Tibial artery (tissue), 4 donors: ENCODE data around the gene CDX1.

ENCODE experiments used
- DNase-seq, 2 donors: peaks; one replicate each; pipeline ENCODE4 v3.0.0-alpha.2; 2019
- H3K27ac ChIP-seq, 2 donors: fragments of 200-600 bp; sonication (generic) in 1 of 2; 1 replicate in 1 of 2; 2 replicates in 1 of 2; pipeline ENCODE4 v1.5.1; 2018 to 2019; ENCODE audit warnings: mild to moderate bottlenecking in 1 of 2
- H3K27me3 ChIP-seq, 2 donors: fragments of 200-600 bp; sonication (generic) in 1 of 2; one replicate each; pipeline versions ENCODE4 v1.5.1 to v1.6.0; 2016 to 2019
- H3K36me3 ChIP-seq, 3 donors: fragments of 200-600 bp; sonication (generic) in 2 of 3; one replicate each; pipeline ENCODE4 v1.5.1; 2016 to 2019; ENCODE audit warnings: mild to moderate bottlenecking in 2 of 3
- H3K4me1 ChIP-seq, 4 donors: fragments of 200-600 bp; sonication (generic) in 2 of 4; 1 replicate in 3 of 4; 2 replicates in 1 of 4; pipeline ENCODE4 v1.5.1; 2016 to 2019
- H3K4me3 ChIP-seq, 2 donors: fragments of 200-600 bp; sonication (generic) in 1 of 2; 1 replicate in 1 of 2; 2 replicates in 1 of 2; pipeline ENCODE4 v1.5.1; 2018 to 2019; ENCODE audit warnings: mild to moderate bottlenecking in 2 of 2
- H3K9me3 ChIP-seq, 3 donors: fragments of 200-600 bp; sonication (generic) in 1 of 3; one replicate each; pipeline ENCODE4 v1.5.1; 2016 to 2019
- intact Hi-C: fragments of 100-400 bp; cut with DNase I; formaldehyde crosslinking; loops from one replicate; pipeline ENCODE4 v1.15.0; 2023; ENCODE audit warnings: low total_unique reads
- TF ChIP-seq, protein P1 (sequence below), 2 experiments: fragments of 200-600 bp in 1 of 2; fragments of 450-650 bp in 1 of 2; IDR thresholded peaks; one replicate each; pipeline ENCODE4 v1.5.1; 2017 to 2019; ENCODE audit warnings: antibody characterized with exemption in 2 of 2, mild to moderate bottlenecking in 1 of 2, moderate library complexity in 1 of 2

CDX1 gene

DNA sequence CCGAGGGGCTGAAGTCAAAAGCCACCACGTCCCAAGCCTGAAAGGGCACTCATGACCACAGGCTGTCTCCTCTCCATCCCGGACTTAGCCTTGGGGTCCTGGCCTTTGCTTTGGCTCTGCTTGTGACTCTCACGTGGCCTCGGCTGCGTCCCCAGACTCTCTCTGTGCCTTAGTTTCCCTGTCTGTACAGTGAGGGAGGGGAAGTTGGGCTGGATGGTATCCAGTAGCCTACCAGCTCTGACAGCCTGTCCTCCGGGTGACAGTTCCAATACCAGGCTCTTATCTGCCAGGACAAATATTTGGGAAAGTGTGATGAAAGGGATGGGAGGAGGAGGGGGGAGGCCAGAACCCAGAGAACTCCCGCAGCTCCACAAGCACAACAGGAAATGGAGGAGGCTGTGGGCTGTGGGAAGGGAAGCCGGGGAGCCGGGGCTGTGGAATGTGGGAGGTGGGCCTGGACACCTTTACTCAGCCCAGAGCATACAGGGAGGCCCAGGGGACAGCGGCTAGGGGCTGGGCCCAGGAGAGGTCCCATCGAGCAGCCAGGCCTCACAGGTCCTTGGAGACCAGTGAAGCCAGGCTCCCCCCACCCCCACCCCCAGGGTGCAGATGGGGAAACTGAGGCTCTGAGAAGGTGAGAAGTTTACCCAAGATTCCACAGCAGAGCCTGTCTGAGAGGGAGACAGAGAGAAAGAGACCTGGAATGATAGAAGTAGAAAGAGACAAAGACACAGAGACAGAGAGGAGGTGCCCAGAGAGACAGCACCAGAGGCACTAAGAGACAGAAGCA lies 29.2 kb upstream of the CDX1 start:
- Histone ChIP-seq H3K4me1 (peaks cover 11 to 100% (median 99%) of the 10 kb centered on the region in 4 donors), H3K9me3 (no peaks in the 10 kb centered on the region), H3K4me3 (peak overlapping the region in 1 of 2 donors; percentile 37), H3K27me3 (no peaks in the 10 kb centered on the region), H3K27ac (peak overlapping the region; percentile 89 to 98), H3K36me3 (peaks cover 43 to 48% (median 45%) of the 10 kb centered on the region in 3 donors)
- intact Hi-C loops = no loop called here
- TF ChIP-seq, protein P1, sequence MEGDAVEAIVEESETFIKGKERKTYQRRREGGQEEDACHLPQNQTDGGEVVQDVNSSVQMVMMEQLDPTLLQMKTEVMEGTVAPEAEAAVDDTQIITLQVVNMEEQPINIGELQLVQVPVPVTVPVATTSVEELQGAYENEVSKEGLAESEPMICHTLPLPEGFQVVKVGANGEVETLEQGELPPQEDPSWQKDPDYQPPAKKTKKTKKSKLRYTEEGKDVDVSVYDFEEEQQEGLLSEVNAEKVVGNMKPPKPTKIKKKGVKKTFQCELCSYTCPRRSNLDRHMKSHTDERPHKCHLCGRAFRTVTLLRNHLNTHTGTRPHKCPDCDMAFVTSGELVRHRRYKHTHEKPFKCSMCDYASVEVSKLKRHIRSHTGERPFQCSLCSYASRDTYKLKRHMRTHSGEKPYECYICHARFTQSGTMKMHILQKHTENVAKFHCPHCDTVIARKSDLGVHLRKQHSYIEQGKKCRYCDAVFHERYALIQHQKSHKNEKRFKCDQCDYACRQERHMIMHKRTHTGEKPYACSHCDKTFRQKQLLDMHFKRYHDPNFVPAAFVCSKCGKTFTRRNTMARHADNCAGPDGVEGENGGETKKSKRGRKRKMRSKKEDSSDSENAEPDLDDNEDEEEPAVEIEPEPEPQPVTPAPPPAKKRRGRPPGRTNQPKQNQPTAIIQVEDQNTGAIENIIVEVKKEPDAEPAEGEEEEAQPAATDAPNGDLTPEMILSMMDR (IDR thresholded peaks at IDR 0.05) = no peak
- DNase-seq = no peak

DNA sequence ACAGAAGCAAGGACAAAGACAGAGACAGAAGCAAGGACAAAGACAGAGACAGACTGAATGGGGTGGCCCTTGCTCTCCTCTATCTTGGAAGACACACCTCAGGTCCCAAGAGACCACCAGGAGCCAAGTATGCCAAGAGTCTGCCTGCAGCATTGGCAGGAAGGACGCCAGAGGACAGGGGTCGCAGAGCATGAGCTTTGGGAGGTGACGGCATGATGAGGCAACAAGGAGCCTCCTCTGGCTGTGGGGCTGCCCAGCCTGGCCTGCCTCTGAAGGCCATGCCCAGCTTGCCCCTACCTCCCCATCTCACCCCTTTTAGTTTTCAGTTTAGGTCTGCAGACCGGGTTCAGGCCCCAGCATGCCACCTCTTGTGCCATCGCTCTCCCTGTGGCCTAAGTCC lies 28.6 kb upstream of the CDX1 start:
- DNase-seq = peak; percentile 70 to 88
- H3K4me3 ChIP-seq = peak overlapping the region; percentile 11 to 37

DNA sequence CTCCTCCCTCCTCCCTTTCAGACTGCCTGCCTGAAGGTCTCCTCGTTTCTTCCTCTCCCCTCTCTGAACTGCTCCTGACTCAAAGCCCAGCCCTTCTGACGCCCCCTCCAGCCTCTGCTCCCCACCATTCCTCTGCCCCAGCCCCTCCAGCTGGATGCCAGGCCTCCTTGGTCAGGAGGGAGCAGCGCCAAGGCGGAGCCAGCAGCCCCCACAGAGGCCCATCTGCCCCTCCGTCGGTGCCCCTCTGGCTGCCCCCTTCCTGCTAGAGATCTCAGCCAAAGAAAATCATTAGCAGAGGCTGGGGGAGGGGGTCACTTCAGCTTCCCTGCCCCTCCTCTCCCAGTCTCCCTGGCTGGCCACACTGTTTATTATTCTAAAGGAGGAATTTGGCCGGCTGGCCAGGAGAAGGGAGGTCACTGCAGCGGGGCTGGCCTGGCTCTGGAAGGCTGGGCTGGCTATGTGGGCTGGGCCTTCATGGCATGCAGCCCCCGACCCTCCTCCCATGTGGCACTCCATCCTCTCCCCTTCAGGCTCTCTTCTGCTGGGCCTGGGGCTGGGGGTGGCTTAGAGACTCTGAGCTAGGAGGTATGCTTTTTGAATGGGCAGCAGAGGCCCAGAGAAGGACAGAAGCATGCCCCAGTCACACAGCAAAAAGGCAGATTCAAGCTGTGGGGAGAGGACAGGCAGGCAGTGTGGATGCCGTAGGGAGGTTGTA lies 27.9 kb upstream of the CDX1 start:
- Histone ChIP-seq H3K4me1 (peaks cover 11 to 99% (median 96%) of the 10 kb centered on the region in 4 donors), H3K9me3 (no peaks in the 10 kb centered on the region), H3K4me3 (peak overlapping the region; percentile 11 to 37), H3K36me3 (peaks cover 32 to 38% (median 34%) of the 10 kb centered on the region in 3 donors), H3K27me3 (no peaks in the 10 kb centered on the region), H3K27ac (peak overlapping the region; percentile 89 to 98)
- TF ChIP-seq, protein P1 (IDR thresholded peaks at IDR 0.05) = no peak
- peak; percentile 87 to 95 for DNase-seq
- intact Hi-C loops = no loop called here

More for the DNA sequence above, 28.6 kb upstream of the CDX1 start:
- Histone ChIP-seq H3K36me3 (peaks cover 38 to 42% (median 40%) of the 10 kb centered on the region in 3 donors), H3K4me1 (peaks cover 11 to 100% (median 96%) of the 10 kb centered on the region in 4 donors), H3K27ac (peak overlapping the region; percentile 89 to 98), H3K9me3 (no peaks in the 10 kb centered on the region), H3K27me3 (no peaks in the 10 kb centered on the region)
- intact Hi-C loops = no loop called here
- TF ChIP-seq, protein P1 (IDR thresholded peaks at IDR 0.05) = no peak

DNA sequence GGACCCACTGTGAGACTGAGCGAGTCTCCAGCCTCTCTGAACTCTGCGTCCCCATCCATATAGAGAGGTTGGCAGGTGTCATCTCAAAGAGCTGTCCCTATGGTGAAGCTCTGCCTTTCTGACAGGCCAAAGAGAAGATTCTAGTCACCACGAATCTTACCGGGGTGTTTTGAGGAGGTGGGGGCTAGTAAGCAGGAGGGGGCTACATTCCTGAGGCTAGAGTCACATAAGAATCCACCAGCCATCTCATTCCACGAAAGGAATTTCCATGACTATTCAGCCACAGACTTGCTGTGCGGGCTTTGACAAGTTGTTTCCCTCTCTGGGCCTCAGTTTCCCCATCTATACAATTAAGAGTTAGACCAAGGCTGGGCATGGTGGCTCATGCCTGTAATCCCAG lies 27.2 kb upstream of the CDX1 start:
- Histone ChIP-seq H3K4me1 (peaks cover 11 to 99% (median 96%) of the 10 kb centered on the region in 4 donors), H3K9me3 (no peaks in the 10 kb centered on the region), H3K36me3 (peaks cover 26 to 31% (median 27%) of the 10 kb centered on the region in 3 donors), H3K27me3 (no peaks in the 10 kb centered on the region), H3K27ac (peak overlapping the region; percentile 89 to 98), H3K4me3 (peak overlapping the region in 1 of 2 donors; percentile 37)
- TF ChIP-seq, protein P1 (IDR thresholded peaks at IDR 0.05) = no peak
- no peak for DNase-seq
- intact Hi-C loops = no loop called here

DNA sequence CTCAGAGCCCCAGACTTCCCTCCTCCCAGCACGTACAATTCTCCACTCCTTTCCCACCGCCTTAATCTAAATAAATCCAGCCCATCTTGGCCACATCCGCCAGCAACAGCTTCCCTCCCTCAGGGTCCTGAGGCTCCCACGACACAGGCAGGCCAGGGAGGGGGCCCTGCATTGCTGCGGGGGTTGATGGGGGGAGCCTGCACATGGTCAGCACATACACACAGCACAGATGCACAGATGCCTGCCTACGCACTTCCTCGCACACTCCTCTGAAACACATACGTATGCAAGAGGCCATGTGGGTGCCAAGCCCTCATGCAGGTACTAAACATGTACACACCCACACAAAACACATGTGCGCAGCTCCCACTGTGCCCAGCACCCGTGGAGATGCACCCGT lies 25.7 kb upstream of the CDX1 start:
- Histone ChIP-seq H3K27me3 (no peaks in the 10 kb centered on the region), H3K36me3 (peaks cover 11 to 20% (median 12%) of the 10 kb centered on the region in 3 donors), H3K4me3 (peak overlapping the region; percentile 8 to 11), H3K4me1 (peaks cover 11 to 99% (median 95%) of the 10 kb centered on the region in 4 donors), H3K9me3 (no peaks in the 10 kb centered on the region), H3K27ac (peak overlapping the region; percentile 89 to 98)
- no peak for DNase-seq
- intact Hi-C loops = no loop called here
- TF ChIP-seq, protein P1 (IDR thresholded peaks at IDR 0.05) = no peak
